Measurements from ENCODE around the gene COMMD1.

- TF ChIP-seq CTCF (IDR thresholded peaks at IDR 0.05; ENCODE audit: low read length), result no peak
- no peak for TF ChIP-seq EZH2 (optimal IDR thresholded peaks at IDR 0.05; ENCODE audit: low read depth, low read length)
- TF ChIP-seq EZH2phosphoT487 (IDR thresholded peaks at IDR 0.05; ENCODE audit: low read length), result no peak
Observed at GRCh38 chr2:62181843-62182242, 276.4 kb downstream of the COMMD1 start.
